ENCODE data around the gene DAGLA. TPM values are rescaled to one million over a fixed set of nuclear protein-coding genes. Genes with fewer than 3 reads are reported as not detected.

Gene DAGLA
- total and polyA plus RNA-seq, 2 donors (not counting 1 experiment from before 2014, with no cell fraction given), result 0.06 TPM; not detected in 1

DNA sequence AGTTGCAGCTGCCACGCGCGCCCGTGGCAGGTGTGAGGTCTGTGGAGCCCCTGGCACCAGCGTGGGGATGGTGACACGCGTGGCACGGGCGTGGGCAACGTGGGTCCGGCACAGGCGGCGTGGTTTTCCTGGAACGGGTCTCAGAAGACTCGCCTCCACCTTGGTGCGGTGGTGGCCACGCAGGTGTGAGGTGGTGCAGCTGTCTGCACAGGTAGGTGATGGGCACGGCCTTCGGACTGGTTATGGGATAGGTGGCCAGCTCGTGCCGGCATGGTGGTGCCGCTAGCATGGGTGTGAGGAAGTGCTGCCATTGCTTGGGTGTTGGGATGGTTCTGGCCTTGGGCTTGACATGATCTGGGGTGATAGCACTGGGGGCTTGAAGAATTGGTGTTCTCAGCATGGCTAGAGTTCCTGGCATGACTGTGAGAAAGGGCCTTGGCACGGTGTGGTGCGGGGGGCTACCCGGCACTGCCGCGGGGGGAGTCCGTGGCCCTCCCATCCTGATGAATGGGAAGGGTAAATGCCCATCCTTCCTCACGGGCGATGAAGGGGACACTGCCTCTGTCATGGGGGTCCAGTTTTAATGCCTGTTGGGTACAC is 531 bp downstream of the DAGLA start:
- H3K27me3 ChIP-seq (replicated peaks in 1 of 4; ENCODE audit: control extremely low read depth in 1 of 4, control insufficient read depth in 3 of 4, insufficient read depth in 4 of 4, low read length in 3 of 4), result peaks cover 0 to 32% (median 12%) of the 10 kb centered on the region in 4 experiments
- DNase-seq (peak; percentile 23), ATAC-seq (ENCODE audit: low read depth) (no peak)
- H3K4me1 Mint-ChIP-seq, result peaks cover 7% of the 10 kb centered on the region
- H3K79me2 ChIP-seq (ENCODE audit: control insufficient read depth, insufficient read depth, low read length), result no peaks in the 10 kb centered on the region
- H3K4me2 ChIP-seq (replicated peaks; ENCODE audit: low read depth, low read length, poor library complexity, severe bottlenecking), result peak overlapping the region; percentile 64
- TF ChIP-seq EZH2 (IDR thresholded peaks at IDR 0.05; ENCODE audit: borderline replicate concordance, insufficient read depth, low read depth, low read length, poor library complexity, severe bottlenecking) (no peak), CTCF (IDR thresholded peaks at IDR 0.05) (no peak)
- H4K20me1 ChIP-seq (ENCODE audit: control insufficient read depth, insufficient read depth, low read length, poor library complexity, severe bottlenecking), result no peaks in the 10 kb centered on the region
- peaks cover 0 to 5% (median 0%) of the 10 kb centered on the region in 3 donors for H3K9me3 ChIP-seq (ENCODE audit: control extremely low read depth in 1 of 3, control insufficient read depth in 2 of 3, insufficient read depth in 1 of 3, low read length in 2 of 3)
- H3K4me1 ChIP-seq (ENCODE audit: control insufficient read depth in 2 of 2, insufficient read depth in 2 of 2, low read length in 2 of 2), result peaks cover 3 to 12% of the 10 kb centered on the region in 2 donors
- no peaks in the 10 kb centered on the region for H3K9me3 Mint-ChIP-seq (ENCODE audit: insufficient read depth)
- no peak overlapping the region for H3K4me3 ChIP-seq (ENCODE audit: control extremely low read depth in 1 of 5, extremely low read depth in 1 of 5, insufficient read depth in 1 of 5, low read depth in 2 of 5, low read length in 4 of 5)
- peak overlapping the region; percentile 46 for H3K4me3 Mint-ChIP-seq
- peaks cover 43% of the 10 kb centered on the region for H3K27me3 Mint-ChIP-seq
- H3K27ac ChIP-seq (ENCODE audit: low read length in 2 of 2), result no peak overlapping the region
- H3K36me3 ChIP-seq (replicated peaks in 1 of 2; ENCODE audit: control extremely low read depth in 1 of 2, control insufficient read depth in 1 of 2, extremely low read depth in 1 of 2, insufficient read depth in 2 of 2, low read length in 1 of 2), result no peaks in the 10 kb centered on the region
- ChIA-PET CTCF (no interaction called here), POLR2A (no interaction called here)
- no peak overlapping the region for H3K27ac Mint-ChIP-seq
- intact Hi-C loops (cut with micrococcal nuclease), result no loop called here
- 54% methylated on average over 29 of the region's 30 CpGs for WGBS (ENCODE audit: insufficient coverage)
- H2AFZ ChIP-seq (ENCODE audit: insufficient read depth, low read depth, low read length, poor library complexity, severe bottlenecking), result no peak overlapping the region
- no peak overlapping the region for H3K9ac ChIP-seq (ENCODE audit: low read length)

- Histone ChIP-seq H2AFZ (ENCODE audit: insufficient read depth, low read depth, low read length, poor library complexity, severe bottlenecking) (no peak overlapping the region), H3K27me3 (replicated peaks in 1 of 4; ENCODE audit: control extremely low read depth in 1 of 4, control insufficient read depth in 3 of 4, insufficient read depth in 4 of 4, low read length in 3 of 4) (peaks cover 0 to 36% (median 12%) of the 10 kb centered on the region in 4 experiments), H3K36me3 (replicated peaks in 1 of 2; ENCODE audit: control extremely low read depth in 1 of 2, control insufficient read depth in 1 of 2, extremely low read depth in 1 of 2, insufficient read depth in 2 of 2, low read length in 1 of 2) (no peaks in the 10 kb centered on the region), H3K9ac (ENCODE audit: low read length) (no peak overlapping the region), H3K9me3 (ENCODE audit: control extremely low read depth in 1 of 3, control insufficient read depth in 2 of 3, insufficient read depth in 1 of 3, low read length in 2 of 3) (peaks cover 0 to 5% (median 0%) of the 10 kb centered on the region in 3 donors), H3K4me1 (ENCODE audit: control insufficient read depth in 2 of 2, insufficient read depth in 2 of 2, low read length in 2 of 2) (peaks cover 3 to 12% of the 10 kb centered on the region in 2 donors), H3K4me2 (replicated peaks; ENCODE audit: low read depth, low read length, poor library complexity, severe bottlenecking) (no peak overlapping the region), H3K79me2 (ENCODE audit: control insufficient read depth, insufficient read depth, low read length) (no peaks in the 10 kb centered on the region), H3K4me3 (ENCODE audit: control extremely low read depth in 1 of 5, extremely low read depth in 1 of 5, insufficient read depth in 1 of 5, low read depth in 2 of 5, low read length in 4 of 5) (no peak overlapping the region), H4K20me1 (ENCODE audit: control insufficient read depth, insufficient read depth, low read length, poor library complexity, severe bottlenecking) (no peaks in the 10 kb centered on the region), H3K27ac (ENCODE audit: low read length in 2 of 2) (no peak overlapping the region)
- POLR2A ChIA-PET, result no interaction called here
- TF ChIP-seq CTCF (IDR thresholded peaks at IDR 0.05) (no peak), EZH2 (IDR thresholded peaks at IDR 0.05; ENCODE audit: borderline replicate concordance, insufficient read depth, low read depth, low read length, poor library complexity, severe bottlenecking) (no peak)
- H3K4me1 Mint-ChIP-seq, result peaks cover 7% of the 10 kb centered on the region
- ATAC-seq (ENCODE audit: low read depth) (no peak), DNase-seq (no peak)
- H3K27me3 Mint-ChIP-seq, result peaks cover 36% of the 10 kb centered on the region
- H3K27ac Mint-ChIP-seq, result no peak overlapping the region
- peak overlapping the region; percentile 1 for H3K4me3 Mint-ChIP-seq
- WGBS (ENCODE audit: insufficient coverage), result 86% methylated on average over 12 of the region's 12 CpGs
- no peaks in the 10 kb centered on the region for H3K9me3 Mint-ChIP-seq (ENCODE audit: insufficient read depth)
- intact Hi-C loops (cut with micrococcal nuclease), result no loop called here
- CTCF ChIA-PET, result interaction anchor here (1.2 kb wide), 2 partner anchors 51 to 426 kb away, joined by 3 read pairs; no protein-coding TSS in a partner anchor
These were observed 2.0 kb downstream of the DAGLA start for GRCh38 chr11:61682093-61682732.
